Transverse colon (tissue), 4 donors: ENCODE data around the gene EXOC3L4. TPM values are rescaled to one million over a fixed set of nuclear protein-coding genes. Genes with fewer than 3 reads are reported as not detected.

Experiments
- DNase-seq: peaks from one replicate; pipeline ENCODE4 v3.0.0-alpha.2; 2019
- H3K27ac ChIP-seq, 4 donors: fragments of 200-600 bp; sonication (generic); 2 replicates each; pipeline ENCODE4 v1.5.1; 2016 to 2018; ENCODE audit warnings: inconsistent platforms in 4 of 4
- H3K27me3 ChIP-seq: fragments of 200-600 bp; sonication (generic); 2 replicates; pipeline ENCODE4 v1.5.1; 2017; ENCODE audit warnings: inconsistent platforms
- H3K36me3 ChIP-seq, 4 donors: fragments of 200-600 bp; sonication (generic); 2 replicates each; pipeline ENCODE4 v1.5.1; 2017 to 2019; ENCODE audit warnings: inconsistent platforms in 4 of 4
- H3K4me1 ChIP-seq, 4 donors: fragments of 200-600 bp; sonication (generic); 2 replicates each; pipeline ENCODE4 v1.5.1; 2017 to 2020; ENCODE audit warnings: inconsistent platforms in 4 of 4
- H3K4me3 ChIP-seq, 4 donors: fragments of 200-600 bp; sonication (generic); 1 replicate in 1 of 4; 2 replicates in 3 of 4; pipeline versions ENCODE4 v1.5.1 to v1.6.1; 2017 to 2019; ENCODE audit warnings: inconsistent platforms in 4 of 4
- H3K9me3 ChIP-seq, 2 donors: fragments of 200-600 bp; sonication (generic); 2 replicates each; pipeline ENCODE4 v1.5.1; 2017 to 2019; ENCODE audit warnings: inconsistent platforms in 2 of 2
- EP300 ChIP-seq: sonication (generic); formaldehyde crosslinking; IDR thresholded peaks from one replicate; pipeline ENCODE4 v1.6.1; 2017; ENCODE audit warnings: antibody characterized with exemption, low read depth
- POLR2A ChIP-seq: fragments of 450-650 bp; IDR thresholded peaks from one replicate; pipeline ENCODE4 v1.6.1; 2016; ENCODE audit warnings: antibody characterized with exemption, mild to moderate bottlenecking, moderate library complexity
- POLR2AphosphoS5 ChIP-seq, 3 donors: sonication (generic); formaldehyde crosslinking; IDR thresholded peaks; one replicate each; pipeline ENCODE4 v1.6.1; 2016; ENCODE audit warnings: antibody characterized with exemption in 3 of 3
- WGBS, 2 donors: methylation state at CpG; one replicate each; pipeline ENCODE4 v1.1.5; 2018; ENCODE audit warnings: low coverage in 1 of 2; 5-methylcytosine and 5-hydroxymethylcytosine counted together
- in situ Hi-C, 4 donors: fragments of 200-750 bp; cut with MboI; loops; one replicate each; pipeline versions ENCODE4 v1.15.0 to v1.15.1; 2017; ENCODE audit warnings: low sequenced_read_pairs in 3 of 4, low pct_ligation_motif_present in 1 of 4, low pct_unique_long_range_greater_than_20kb in 1 of 4
- intact Hi-C: fragments of 100-400 bp; cut with DNase I; formaldehyde crosslinking; loops from one replicate; pipeline ENCODE4 v1.15.1; 2023; ENCODE audit warnings: low total_unique reads
- total RNA-seq, 4 donors: library from RNA; depleted of rRNA; stranded (reverse); fragments of >200 nt; gene quantifications; one replicate each; pipeline ENCODE4 v1.1.0, GENCODE V29; 2016
- TF ChIP-seq, protein P1 (sequence below), 5 experiments: fragments of 200-600 bp in 3 of 5; fragments of 450-650 bp in 2 of 5; sonication (generic) in 3 of 5; IDR thresholded peaks; 1 replicate in 2 of 5; 2 replicates in 3 of 5; pipeline ENCODE4 v1.5.1; 2016 to 2017; ENCODE audit warnings: antibody characterized with exemption in 5 of 5, inconsistent platforms in 3 of 5, mild to moderate bottlenecking in 2 of 5, moderate library complexity in 1 of 5

The EXOC3L4 gene
- total RNA-seq, 4 donors from 2014 or later, result 15.2 to 49.0 (median 30.3) TPM

DNA sequence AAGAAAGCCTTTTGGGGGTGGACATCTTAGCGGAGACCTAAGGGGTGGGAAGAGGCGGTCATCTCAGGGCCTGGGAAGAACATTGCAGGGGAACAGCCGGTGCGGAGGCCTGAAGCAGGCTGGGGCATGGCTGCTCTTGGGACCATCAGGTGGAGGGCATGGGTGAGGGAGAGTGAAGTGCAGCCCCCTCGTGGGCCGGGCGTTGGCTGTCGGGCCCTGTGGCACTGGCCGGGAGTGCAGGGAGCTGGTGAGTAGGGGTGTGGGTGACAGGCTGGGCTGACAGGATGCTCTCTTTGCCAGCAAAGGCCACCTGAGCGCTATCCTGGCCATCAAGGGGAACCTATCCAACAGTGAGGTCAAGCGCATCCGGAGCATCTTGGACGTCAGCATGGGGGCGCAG lies 40.4 kb downstream of the EXOC3L4 start:
- WGBS, 2 donors, result 95 to 100% methylated on average over 1 to 14 of the region's 14 CpGs
- H3K27me3 ChIP-seq, result peaks cover 18% of the 10 kb centered on the region
- intact Hi-C loops (no loop called here), in situ Hi-C loops (no loop called here)
- H3K9me3 ChIP-seq, result no peaks in the 10 kb centered on the region
- no peak overlapping the region for H3K4me3 ChIP-seq
- peaks cover 0 to 38% (median 6%) of the 10 kb centered on the region in 4 donors for H3K4me1 ChIP-seq
- no peak overlapping the region for H3K27ac ChIP-seq
- H3K36me3 ChIP-seq, result no peaks in the 10 kb centered on the region
- no peak for DNase-seq
- no peak for TF ChIP-seq POLR2A
- TF ChIP-seq, protein P1, sequence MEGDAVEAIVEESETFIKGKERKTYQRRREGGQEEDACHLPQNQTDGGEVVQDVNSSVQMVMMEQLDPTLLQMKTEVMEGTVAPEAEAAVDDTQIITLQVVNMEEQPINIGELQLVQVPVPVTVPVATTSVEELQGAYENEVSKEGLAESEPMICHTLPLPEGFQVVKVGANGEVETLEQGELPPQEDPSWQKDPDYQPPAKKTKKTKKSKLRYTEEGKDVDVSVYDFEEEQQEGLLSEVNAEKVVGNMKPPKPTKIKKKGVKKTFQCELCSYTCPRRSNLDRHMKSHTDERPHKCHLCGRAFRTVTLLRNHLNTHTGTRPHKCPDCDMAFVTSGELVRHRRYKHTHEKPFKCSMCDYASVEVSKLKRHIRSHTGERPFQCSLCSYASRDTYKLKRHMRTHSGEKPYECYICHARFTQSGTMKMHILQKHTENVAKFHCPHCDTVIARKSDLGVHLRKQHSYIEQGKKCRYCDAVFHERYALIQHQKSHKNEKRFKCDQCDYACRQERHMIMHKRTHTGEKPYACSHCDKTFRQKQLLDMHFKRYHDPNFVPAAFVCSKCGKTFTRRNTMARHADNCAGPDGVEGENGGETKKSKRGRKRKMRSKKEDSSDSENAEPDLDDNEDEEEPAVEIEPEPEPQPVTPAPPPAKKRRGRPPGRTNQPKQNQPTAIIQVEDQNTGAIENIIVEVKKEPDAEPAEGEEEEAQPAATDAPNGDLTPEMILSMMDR (IDR thresholded peaks at IDR 0.05), result no peak
- TF ChIP-seq EP300, result no peak
- TF ChIP-seq POLR2AphosphoS5 (IDR thresholded peaks at IDR 0.05), result no peak

DNA sequence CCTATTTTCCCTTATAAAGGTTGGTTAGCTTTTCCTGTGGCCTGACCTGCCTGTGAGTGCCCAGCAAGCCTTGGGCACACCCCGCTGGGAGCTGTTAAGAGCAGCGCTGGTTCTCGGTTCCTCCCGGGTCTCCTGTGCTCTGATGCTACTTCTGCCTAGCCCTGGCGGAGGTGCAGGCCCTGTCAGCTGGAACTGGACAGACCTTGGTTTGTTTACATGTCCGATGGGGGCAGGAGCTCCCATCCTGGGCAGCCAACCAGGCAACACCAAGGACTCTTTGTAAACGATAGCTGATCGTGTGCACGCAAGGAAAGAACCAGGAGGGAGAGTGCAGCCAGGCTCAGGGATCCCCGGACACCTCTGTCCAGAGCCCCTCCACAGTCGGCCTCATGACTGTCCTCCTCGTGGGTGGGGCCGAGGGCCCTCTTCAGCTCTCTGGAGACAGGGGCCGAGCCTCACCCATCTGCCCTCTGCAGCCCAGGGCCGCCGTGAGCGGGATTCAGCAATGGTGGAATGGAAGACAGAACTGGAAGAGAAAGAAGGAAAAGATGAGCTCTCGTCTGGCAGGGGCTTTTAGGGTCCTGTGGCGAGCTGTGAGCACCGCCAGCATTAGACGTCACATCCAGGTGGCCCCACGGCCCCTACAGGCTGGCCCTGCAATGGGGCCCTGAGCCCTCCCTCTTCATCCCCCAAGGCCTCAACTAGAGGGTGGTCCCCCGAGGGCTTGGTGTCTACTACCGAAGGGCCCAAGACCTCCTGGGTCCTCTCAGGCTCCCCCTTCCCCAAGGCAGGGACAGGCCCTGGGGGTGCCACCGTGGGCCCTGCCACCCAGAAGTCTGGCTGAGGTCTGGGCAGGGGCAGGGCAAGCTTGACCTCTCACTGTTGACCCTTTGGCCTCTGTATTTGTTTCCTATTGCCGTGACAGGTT lies 41.1 kb downstream of the EXOC3L4 start:
- TF ChIP-seq POLR2AphosphoS5 (IDR thresholded peaks at IDR 0.05), result no peak
- no peak for TF ChIP-seq EP300
- no peak for TF ChIP-seq POLR2A
- TF ChIP-seq, protein P1 (IDR thresholded peaks at IDR 0.05), result no peak
- in situ Hi-C loops, result no loop called here
- Histone ChIP-seq H3K36me3 (no peaks in the 10 kb centered on the region), H3K9me3 (no peaks in the 10 kb centered on the region), H3K4me1 (peaks cover 0 to 37% (median 6%) of the 10 kb centered on the region in 4 donors), H3K27ac (no peak overlapping the region), H3K4me3 (no peak overlapping the region), H3K27me3 (peaks cover 20% of the 10 kb centered on the region)
- no peak for DNase-seq
- WGBS, 2 donors, result 86% methylated on average over 26 of the region's 26 CpGs; no CpG with 5 or more reads in 1 of the 2 donors
- intact Hi-C loops, result no loop called here

DNA sequence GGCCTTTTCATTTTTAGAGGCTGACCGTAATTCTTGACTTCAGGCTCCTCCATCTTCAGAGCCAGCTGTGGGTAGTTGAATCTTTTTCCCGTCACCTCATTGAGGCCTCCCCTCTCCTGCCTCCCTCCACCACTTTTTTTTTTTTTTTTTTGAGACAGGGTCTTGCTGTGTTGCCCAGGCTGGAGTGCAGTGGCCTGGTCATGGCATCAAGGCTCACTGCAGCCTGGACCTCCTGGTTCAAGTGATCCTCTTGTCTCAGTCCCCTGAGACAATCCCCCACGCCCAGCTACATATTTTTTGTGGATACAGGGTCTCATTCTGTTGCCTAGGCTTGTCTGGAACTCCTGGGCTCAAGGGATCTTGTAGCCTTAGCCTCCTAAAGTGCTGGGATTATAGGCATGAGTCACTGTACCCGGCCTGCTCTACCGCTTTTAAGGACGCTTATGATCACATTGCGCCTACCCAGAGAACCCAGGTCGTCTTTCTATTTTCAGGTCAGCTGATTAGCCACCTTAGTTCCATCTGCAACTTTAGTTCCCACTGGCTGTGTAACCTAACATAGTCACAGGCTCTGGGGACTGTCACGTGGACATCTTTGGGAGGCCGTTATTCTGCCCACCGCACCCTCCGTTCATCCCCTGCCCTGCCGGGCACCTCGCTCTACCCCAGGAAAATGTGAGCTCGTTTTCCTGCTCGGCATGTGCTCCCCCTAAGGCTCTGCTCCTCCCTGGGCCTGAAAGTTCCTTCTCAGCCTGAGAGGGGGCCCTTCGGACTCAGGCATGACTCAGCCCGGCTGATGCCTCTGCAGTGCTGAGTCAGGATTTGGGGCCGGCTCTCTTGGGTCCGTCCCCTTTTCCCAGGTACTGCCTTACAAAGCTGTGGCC lies 42.1 kb downstream of the EXOC3L4 start:
- intact Hi-C loops (no loop called here), in situ Hi-C loops (no loop called here)
- H3K27ac ChIP-seq, result peak overlapping the region in 3 of 4 donors; percentile 27 to 55 (median 40)
- 62 to 66% methylated on average over 4 to 20 of the region's 20 CpGs for WGBS, 2 donors
- peaks cover 0 to 26% (median 6%) of the 10 kb centered on the region in 4 donors for H3K4me1 ChIP-seq
- H3K9me3 ChIP-seq, result no peaks in the 10 kb centered on the region
- TF ChIP-seq EP300, result no peak
- no peak for TF ChIP-seq POLR2A
- no peak for TF ChIP-seq POLR2AphosphoS5 (IDR thresholded peaks at IDR 0.05)
- TF ChIP-seq, protein P1 (IDR thresholded peaks at IDR 0.05), result no peak
- no peak overlapping the region for H3K4me3 ChIP-seq
- DNase-seq, result no peak
- H3K27me3 ChIP-seq, result peaks cover 25% of the 10 kb centered on the region
- no peaks in the 10 kb centered on the region for H3K36me3 ChIP-seq

DNA sequence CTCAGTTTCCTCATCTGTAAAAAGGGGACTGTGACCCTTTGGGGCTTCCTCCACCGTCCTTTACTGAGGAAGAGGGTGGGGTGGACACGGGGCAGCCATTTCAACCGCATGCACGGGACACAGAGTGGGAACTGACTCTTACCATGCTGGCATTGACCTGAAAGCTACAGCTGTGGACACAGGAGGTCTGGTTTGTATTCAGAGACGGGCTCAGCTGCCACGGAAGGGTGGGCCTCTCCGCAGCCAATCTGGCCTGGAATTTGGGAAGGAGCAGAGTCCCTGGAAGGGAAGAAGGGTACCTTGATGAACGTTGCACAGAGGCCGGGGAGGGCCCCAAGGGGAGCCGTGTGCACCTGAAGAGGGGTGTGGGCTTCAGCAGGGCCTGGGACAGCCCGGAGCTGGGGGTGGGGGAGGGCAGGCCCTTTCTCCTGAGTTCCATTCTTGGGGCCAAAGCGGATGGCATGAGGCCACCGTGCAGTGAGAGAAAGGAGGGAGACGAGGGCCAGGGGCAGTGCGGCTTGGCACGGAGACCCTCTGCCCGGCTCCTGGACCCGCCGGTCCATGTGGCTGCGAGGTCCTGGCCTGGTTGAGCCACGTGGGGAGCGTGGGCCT lies 43.3 kb downstream of the EXOC3L4 start:
- H3K36me3 ChIP-seq, result no peaks in the 10 kb centered on the region
- H3K4me3 ChIP-seq, result no peak overlapping the region
- TF ChIP-seq, protein P1 (IDR thresholded peaks at IDR 0.05), result no peak
- TF ChIP-seq EP300 (no peak), POLR2A (no peak), POLR2AphosphoS5 (IDR thresholded peaks at IDR 0.05) (no peak)
- intact Hi-C loops, result no loop called here
- WGBS, 2 donors, result 91% methylated on average over 22 of the region's 22 CpGs; no CpG with 5 or more reads in 1 of the 2 donors
- no peak for DNase-seq
- peaks cover 0 to 21% (median 6%) of the 10 kb centered on the region in 4 donors for H3K4me1 ChIP-seq
- no peaks in the 10 kb centered on the region for H3K9me3 ChIP-seq
- in situ Hi-C loops, result no loop called here
- peak overlapping the region in 3 of 4 donors; percentile 27 to 55 (median 40) for H3K27ac ChIP-seq
- H3K27me3 ChIP-seq, result peaks cover 36% of the 10 kb centered on the region
